Rectal smooth muscle tissue (tissue), 1 donor: Measurements from ENCODE around the gene FRMD8.

ENCODE experiments used
- H3K27ac ChIP-seq: one replicate; pipeline ENCODE4 v1.7.0; 2013; ENCODE audit warnings: low read depth, low read length, inconsistent platforms
- H3K27me3 ChIP-seq: one replicate; pipeline ENCODE4 v1.7.0; 2013; ENCODE audit warnings: low read length; ENCODE audit not compliant: control insufficient read depth, insufficient read depth
- H3K36me3 ChIP-seq: one replicate; pipeline ENCODE4 v1.7.0; 2013; ENCODE audit warnings: low read length; ENCODE audit not compliant: control insufficient read depth, insufficient read depth
- H3K4me1 ChIP-seq: one replicate; pipeline ENCODE4 v1.7.0; 2013; ENCODE audit warnings: low read length; ENCODE audit not compliant: control insufficient read depth, insufficient read depth
- H3K4me3 ChIP-seq: one replicate; pipeline ENCODE4 v1.7.0; 2013; ENCODE audit warnings: low read length
- H3K9ac ChIP-seq: one replicate; pipeline ENCODE4 v1.7.0; 2013; ENCODE audit warnings: low read length

FRMD8 gene

GRCh38 chr11:65386307-65387140, at the start of gene FRMD8:
Gene FRMD8 (plus strand): TSS chr11:65386637. CDS start chr11:65387037, 400 bp downstream.
- H3K27ac ChIP-seq: peak within 1 kb of the TSS; percentile 99
- H3K4me1 ChIP-seq: peaks cover 23% of the 10 kb centered on the region
- peaks cover 3% of the 10 kb centered on the region for H3K36me3 ChIP-seq
- H3K4me3 ChIP-seq: peak within 1 kb of the TSS; percentile 99
- H3K27me3 ChIP-seq: no peaks in the 10 kb centered on the region
- H3K9ac ChIP-seq: peak within 1 kb of the TSS; percentile 83

GRCh38 chr11:65338676-65339075, 47.8 kb upstream of the FRMD8 start:
- Histone ChIP-seq H3K36me3 (peaks cover 24% of the 10 kb centered on the region), H3K27me3 (no peaks in the 10 kb centered on the region), H3K4me3 (no peak overlapping the region), H3K9ac (no peak overlapping the region), H3K27ac (no peak overlapping the region), H3K4me1 (peaks cover 8% of the 10 kb centered on the region)

- Histone ChIP-seq H3K27ac (no peak overlapping the region), H3K27me3 (no peaks in the 10 kb centered on the region), H3K4me1 (no peaks in the 10 kb centered on the region), H3K36me3 (peaks cover 38% of the 10 kb centered on the region), H3K9ac (no peak overlapping the region), H3K4me3 (no peak overlapping the region)
Measured at GRCh38 chr11:65340226-65340625, 46.2 kb upstream of the FRMD8 start.

- Histone ChIP-seq H3K36me3 (peaks cover 54% of the 10 kb centered on the region), H3K4me1 (no peaks in the 10 kb centered on the region), H3K27me3 (no peaks in the 10 kb centered on the region), H3K9ac (no peak overlapping the region), H3K27ac (no peak overlapping the region), H3K4me3 (no peak overlapping the region)
Measured at GRCh38 chr11:65341856-65342255, 44.6 kb upstream of the FRMD8 start.

GRCh38 chr11:65351511-65351910, 34.9 kb upstream of the FRMD8 start:
- H3K9ac ChIP-seq: no peak overlapping the region
- H3K27me3 ChIP-seq: peaks cover 2% of the 10 kb centered on the region
- peaks cover 25% of the 10 kb centered on the region for H3K36me3 ChIP-seq
- peaks cover 6% of the 10 kb centered on the region for H3K4me1 ChIP-seq
- H3K27ac ChIP-seq: no peak overlapping the region
- no peak overlapping the region for H3K4me3 ChIP-seq

- H3K4me1 ChIP-seq: peaks cover 6% of the 10 kb centered on the region
- peaks cover 22% of the 10 kb centered on the region for H3K36me3 ChIP-seq
- no peak overlapping the region for H3K4me3 ChIP-seq
- peaks cover 2% of the 10 kb centered on the region for H3K27me3 ChIP-seq
- H3K9ac ChIP-seq: no peak overlapping the region
- no peak overlapping the region for H3K27ac ChIP-seq
Measured at GRCh38 chr11:65352783-65353182, 33.7 kb upstream of the FRMD8 start.

GRCh38 chr11:65353376-65353775, 33.1 kb upstream of the FRMD8 start:
- peak overlapping the region; percentile 8 for H3K27ac ChIP-seq
- H3K9ac ChIP-seq: no peak overlapping the region
- H3K4me1 ChIP-seq: peaks cover 6% of the 10 kb centered on the region
- H3K36me3 ChIP-seq: peaks cover 22% of the 10 kb centered on the region
- peaks cover 2% of the 10 kb centered on the region for H3K27me3 ChIP-seq
- H3K4me3 ChIP-seq: no peak overlapping the region

GRCh38 chr11:65353900-65354264, 32.6 kb upstream of the FRMD8 start:
- peak overlapping the region; percentile 8 for H3K27ac ChIP-seq
- H3K36me3 ChIP-seq: peaks cover 17% of the 10 kb centered on the region
- H3K9ac ChIP-seq: no peak overlapping the region
- H3K27me3 ChIP-seq: peaks cover 2% of the 10 kb centered on the region
- H3K4me1 ChIP-seq: peaks cover 6% of the 10 kb centered on the region
- peak overlapping the region; percentile 58 for H3K4me3 ChIP-seq

GRCh38 chr11:65354265-65355012, 32.0 kb upstream of the FRMD8 start, which contains the start of gene TIGD3:
Gene TIGD3 (plus strand): TSS chr11:65354751. CDS start chr11:65355809, 1,058 bp downstream.
- Histone ChIP-seq H3K9ac (no peak within 1 kb of the TSS), H3K36me3 (peaks cover 12% of the 10 kb centered on the region), H3K27ac (peak within 1 kb of the TSS; percentile 11), H3K4me1 (peaks cover 6% of the 10 kb centered on the region), H3K27me3 (peaks cover 2% of the 10 kb centered on the region), H3K4me3 (peak within 1 kb of the TSS; percentile 68)

GRCh38 chr11:65355013-65355775, 31.2 kb upstream of the FRMD8 start:
- H3K9ac ChIP-seq: no peak overlapping the region
- peaks cover 6% of the 10 kb centered on the region for H3K4me1 ChIP-seq
- peaks cover 2% of the 10 kb centered on the region for H3K27me3 ChIP-seq
- H3K27ac ChIP-seq: no peak overlapping the region
- H3K36me3 ChIP-seq: peaks cover 12% of the 10 kb centered on the region
- peak overlapping the region; percentile 68 for H3K4me3 ChIP-seq

- Histone ChIP-seq H3K27ac (no peak overlapping the region), H3K9ac (no peak overlapping the region), H3K27me3 (peaks cover 2% of the 10 kb centered on the region), H3K36me3 (peaks cover 12% of the 10 kb centered on the region), H3K4me1 (peaks cover 6% of the 10 kb centered on the region), H3K4me3 (peak overlapping the region; percentile 39)
Measured at GRCh38 chr11:65355776-65356393, 30.6 kb upstream of the FRMD8 start.
